Thyroid gland (tissue), 4 donors: ENCODE measurements around the gene CNTNAP5.

Experiments
- CTCF ChIP-seq, 6 experiments: fragments of 200-600 bp in 3 of 6; fragments of 450-650 bp in 3 of 6; sonication (generic) in 3 of 6; IDR thresholded peaks; one replicate each; pipeline ENCODE4 v1.5.1; 2016 to 2019; ENCODE audit warnings: antibody characterized with exemption in 6 of 6, mild to moderate bottlenecking in 2 of 6, inconsistent platforms in 1 of 6, moderate library complexity in 1 of 6
- POLR2A ChIP-seq, 2 donors: fragments of 450-650 bp; IDR thresholded peaks; one replicate each; pipeline ENCODE4 v1.6.1; 2017; ENCODE audit warnings: antibody characterized with exemption in 2 of 2, mild to moderate bottlenecking in 2 of 2, moderate library complexity in 1 of 2

- TF ChIP-seq CTCF (IDR thresholded peaks at IDR 0.05) (no peak), POLR2A (IDR thresholded peaks at IDR 0.05) (no peak)
These were observed 842.2 kb downstream of the CNTNAP5 start for GRCh38 chr2:124867247-124867646.
